Measurements from ENCODE around the gene UBE2O.

UBE2O gene

DNA sequence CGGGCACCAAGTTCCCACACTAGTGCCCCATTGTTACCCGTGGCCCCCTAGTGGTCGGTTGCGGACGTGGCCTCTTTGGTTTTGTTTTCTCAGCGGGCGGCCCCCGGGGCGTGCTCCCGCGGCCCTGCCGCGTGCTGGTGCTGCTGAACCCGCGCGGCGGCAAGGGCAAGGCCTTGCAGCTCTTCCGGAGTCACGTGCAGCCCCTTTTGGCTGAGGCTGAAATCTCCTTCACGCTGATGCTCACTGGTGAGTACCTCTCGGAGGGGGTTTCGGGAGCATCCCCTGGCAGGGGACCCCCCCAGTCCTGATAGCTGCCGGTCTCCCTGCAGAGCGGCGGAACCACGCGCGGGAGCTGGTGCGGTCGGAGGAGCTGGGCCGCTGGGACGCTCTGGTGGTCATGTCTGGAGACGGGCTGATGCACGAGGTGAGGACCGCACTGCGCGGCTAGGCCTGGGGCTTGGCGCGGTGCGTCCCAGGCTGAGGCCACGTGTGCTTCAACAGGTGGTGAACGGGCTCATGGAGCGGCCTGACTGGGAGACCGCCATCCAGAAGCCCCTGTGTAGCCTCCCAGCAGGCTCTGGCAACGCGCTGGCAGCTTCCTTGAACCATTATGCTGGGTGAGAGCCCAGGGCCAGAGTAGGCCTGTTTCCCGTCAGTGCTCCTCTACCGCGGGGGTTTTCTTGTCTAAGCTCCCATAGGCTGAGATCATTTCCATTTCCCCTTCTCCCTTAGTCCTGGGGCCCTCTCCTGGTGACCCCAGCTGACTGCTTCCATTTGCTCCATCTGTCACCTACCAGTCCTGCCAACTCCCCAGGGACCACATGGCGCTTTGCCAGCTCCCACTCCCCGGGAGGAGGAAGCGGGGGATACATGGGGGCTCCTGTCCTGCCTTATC, 66.8 kb downstream of the UBE2O start:
- no peak for DNase-seq

DNA sequence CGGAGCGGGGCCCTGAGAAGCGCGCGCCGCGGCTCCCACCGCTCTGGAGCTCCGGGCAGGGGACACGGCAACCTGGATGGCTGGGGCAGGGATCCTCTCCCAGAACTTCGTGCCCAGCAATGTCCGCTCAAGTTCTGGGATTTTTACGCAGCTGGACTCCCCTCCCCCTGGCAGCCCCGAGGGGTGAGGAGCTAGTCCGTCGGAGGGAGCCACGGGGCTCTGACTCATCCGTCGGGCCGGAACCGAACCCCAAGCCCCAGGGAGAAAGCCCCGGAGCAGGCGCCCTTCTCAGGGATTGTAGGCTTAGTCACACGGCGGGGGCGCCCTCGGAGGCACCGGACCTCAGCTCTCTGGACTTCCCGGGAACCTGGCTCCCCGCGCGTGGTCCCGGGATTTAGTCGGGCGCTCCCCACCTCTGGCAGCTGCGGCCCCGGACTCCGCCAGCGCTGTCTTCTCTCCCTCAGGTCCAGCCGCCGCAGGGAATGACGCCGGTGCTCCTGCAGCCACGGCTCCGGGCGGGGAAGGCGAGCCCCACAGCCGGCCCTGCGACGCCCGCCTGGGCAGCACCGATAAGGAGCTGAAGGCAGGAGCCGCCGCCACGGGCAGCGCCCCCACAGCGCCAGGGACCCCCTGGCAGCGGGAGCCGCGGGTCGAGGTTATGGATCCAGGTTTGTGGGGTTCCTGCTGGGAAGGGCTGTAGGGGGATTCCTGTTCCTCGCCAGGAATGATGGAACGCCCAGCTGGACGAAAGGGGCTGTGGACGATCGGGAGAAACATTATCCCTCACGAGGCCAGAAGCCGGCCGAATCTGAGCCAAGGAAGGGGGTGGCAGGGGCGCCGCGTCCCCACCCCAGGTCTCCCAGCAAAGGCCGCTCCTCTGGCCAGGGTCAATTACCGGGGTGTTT, 67.7 kb downstream of the UBE2O start:
- no peak for DNase-seq

DNA sequence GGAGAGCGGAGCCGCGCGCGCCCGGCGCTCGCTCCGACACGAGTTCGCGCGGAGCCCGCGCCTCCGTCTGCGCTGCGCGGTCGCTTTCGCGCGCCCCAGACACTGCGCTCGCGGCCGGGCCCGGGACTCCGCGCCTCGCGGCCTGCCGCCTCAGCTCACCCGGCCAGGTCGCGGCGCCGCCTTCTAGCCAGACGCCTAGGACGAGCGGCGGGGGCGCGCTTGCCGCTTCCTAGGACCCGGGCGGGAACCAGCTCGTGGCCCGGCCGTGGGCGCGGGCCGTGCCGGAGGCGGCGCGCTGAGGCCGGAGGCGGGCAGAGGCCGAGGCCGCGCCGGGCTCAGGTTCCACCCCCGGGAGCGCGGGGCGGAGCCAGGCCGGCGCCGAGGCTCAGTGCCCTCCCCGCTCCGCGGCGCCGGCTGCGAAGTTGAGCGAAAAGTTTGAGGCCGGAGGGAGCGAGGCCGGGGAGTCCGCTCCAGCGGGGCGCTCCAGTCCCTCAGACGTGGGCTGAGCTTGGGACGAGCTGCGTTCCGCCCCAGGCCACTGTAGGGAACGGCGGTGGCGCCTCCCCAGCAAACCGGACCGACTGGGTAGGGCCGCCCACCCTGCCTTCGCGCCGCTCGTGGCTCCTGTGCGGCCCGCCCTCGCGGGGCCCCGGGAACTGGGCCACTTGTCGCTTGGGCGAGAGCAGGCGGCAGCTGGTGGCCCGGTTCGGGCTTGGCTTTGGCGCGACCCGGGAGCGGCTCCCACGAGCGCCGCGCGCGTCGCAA, 68.5 kb downstream of the UBE2O start, which contains the start of gene SPHK1:
SPHK1 (plus strand) TSS at position 388 of the 765 bp plus-strand sequence. CDS start 1,036 bp downstream, outside the sequence.
- no peak for DNase-seq

DNA sequence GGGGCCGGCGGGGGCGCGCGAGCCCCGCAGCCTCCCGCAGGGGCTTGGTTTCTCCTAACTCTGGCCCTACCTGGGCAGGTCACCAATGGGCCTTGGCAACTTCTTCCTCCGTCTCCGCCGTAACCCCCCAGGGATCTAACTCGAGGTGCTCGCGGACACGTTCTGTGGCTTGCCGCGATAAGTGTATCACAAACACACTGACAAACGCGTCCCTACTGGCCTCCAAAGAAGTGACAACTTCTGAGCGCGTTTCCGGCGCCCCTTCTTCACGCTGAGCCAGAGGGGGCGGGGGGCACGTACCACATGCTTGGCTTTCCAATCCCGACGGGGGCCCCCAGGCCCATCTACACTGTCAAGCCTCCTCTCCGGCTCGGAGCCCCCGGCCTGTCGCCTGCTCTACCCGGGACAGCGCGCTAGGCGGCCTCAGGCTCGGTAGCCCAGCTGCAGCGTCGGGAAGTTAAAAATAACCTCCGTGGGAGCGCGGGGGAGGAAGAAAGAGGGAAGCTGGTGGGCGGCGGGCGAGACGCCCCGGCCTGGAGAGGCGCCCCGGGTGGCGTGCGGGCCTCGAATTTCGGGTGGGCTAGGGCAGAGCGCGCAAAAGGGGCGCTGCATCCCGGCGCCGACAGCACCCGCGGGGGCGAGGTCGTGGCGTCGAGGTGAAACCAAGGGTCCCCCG, 69.3 kb downstream of the UBE2O start:
- no peak for DNase-seq

DNA sequence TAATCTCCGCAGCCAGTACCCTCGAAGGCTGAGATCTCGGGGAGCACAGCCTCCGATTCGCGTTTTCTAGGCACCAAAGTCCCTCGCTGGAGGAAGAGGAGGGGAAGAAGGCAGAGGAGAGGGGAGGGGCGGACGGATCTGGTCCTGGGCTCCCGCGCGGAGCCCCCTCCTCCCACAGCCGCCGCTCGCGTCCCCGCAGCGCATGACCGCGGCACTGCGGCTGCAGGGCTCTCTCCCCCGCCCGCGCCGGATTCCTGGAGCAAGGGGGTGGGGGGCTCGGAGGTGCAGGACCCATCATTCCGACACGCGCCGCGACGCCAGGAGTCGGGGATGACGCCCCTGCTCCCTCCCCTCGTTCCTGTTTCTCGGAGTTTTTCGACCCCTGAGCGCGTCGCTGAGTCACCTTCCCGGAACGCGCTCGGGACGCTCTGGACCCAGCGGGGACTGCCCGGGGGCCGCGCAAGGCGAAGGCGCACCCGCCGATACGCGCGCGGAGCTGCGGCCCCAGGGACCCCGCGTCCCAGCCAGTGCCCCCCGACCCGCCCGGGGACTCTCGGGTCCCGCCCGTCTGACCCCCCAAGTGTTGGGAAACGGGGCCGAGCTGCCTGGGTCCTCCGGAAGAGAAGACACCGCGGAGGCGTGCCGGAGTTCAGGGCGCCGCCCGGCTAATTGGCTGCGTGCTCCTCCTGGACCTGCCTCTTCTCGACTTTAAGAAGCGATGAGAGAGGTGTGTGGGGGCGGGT, 70.0 kb downstream of the UBE2O start:
- DNase-seq: no peak

DNA sequence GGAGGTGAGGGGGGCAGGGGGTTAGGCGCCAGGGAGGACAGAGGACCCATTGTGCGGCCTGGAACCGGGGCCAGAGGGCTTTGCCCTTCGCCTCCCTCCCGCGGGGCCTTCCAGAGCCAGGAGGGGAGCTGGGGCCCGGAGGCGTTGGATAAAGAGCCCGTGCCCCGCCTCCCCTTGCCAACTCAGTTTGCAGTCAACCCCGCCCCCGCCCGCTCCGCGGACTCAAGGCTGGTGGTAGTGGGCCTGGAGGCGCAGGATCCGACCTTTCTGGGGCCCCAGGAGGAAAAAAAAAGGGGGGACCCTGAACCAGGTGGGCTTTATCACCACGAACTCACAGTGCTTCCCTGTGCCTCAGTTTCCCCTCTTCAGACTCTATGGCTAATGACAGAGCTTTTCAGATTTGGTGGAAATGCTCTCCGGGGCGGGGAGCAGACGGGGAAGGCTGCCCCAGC, 70.6 kb downstream of the UBE2O start:
- DNase-seq: no peak

DNA sequence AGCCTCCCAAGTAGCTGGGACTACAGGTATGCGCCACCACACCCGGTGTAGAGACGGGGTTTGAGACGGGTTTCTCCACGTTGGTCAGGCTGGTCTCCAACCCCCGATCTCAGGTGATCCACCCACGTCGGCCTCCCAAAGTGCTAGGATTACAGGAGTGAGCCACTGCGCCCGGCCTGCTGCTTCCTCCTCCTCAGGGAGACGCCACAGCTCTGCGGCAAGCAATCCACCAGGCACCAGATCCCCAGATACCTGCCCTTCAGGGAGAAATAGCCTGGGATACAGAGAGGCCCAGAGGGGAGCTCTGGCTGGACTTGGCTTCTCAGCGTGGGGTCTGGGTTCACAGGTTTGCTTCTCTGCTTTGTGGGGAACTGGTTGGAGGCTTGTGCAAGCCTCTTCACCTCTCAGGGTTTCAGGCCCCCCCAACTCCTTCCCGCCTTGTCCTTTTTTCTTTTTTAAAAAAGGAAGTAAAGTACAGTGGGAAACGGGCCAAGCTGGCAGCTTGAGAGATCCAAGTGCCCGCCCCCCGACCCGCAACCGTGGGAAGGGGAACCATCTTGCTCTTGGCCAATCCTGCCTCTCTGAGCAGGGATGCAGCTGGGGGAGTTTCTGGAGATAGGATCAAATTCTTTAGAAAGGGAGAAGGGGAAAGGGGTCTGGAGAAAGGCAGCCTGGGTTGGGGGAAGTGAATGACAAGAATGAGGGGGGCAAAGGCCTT, 71.2 kb downstream of the UBE2O start:
- no peak for DNase-seq

DNA sequence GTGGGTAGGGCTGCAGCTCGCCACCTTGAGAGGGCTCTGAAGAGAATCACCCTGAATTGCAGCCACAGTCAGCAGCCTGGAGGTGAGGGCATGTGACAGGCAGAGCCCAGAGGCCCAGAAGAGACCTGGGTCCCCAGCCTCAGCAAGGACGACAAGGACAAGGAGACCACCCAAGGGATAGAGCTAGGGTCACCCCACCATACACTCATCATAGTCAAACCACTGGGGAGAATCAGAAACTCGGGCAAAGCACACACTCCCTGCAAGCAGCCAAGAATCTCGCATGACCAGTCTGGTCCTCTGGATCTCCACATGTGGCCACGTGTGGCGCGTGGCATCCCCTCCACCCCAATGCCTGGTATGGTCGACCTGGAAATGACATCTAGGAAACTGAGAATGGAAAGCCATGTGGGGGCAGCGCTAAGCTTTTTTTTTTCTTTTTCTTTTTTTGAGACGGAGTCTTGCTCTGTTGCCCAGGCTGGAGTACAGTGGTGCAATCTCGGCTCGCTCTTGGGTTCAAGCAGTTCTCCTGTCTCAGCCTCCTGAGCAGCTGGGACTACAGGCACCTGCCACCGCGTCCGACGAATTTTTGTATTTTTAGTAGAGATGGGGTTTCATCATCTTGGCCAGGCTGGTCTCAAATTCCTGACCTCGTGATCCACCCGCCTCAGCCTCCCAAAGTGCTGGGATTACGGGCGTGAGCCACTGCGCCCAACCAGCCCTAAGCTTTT, 73.1 kb downstream of the UBE2O start:
- no peak for DNase-seq

DNA sequence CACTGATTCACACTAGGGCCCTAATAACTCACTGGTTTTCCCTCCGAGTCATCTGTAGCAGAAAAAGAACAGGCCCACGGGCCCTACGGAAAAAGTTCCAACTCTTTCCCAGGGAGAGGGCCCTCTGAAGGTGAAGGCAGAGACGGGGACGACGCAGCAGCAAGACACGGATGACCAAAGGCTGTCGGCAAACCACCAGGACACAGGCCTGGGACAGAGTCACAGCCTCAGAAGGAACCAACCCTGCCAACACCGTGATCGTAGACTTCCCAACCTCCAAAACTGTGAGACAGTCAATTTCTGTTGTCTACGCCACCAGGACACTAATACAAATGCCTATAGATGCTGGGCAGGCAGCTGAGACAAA, 73.7 kb downstream of the UBE2O start:
- no peak for DNase-seq

DNA sequence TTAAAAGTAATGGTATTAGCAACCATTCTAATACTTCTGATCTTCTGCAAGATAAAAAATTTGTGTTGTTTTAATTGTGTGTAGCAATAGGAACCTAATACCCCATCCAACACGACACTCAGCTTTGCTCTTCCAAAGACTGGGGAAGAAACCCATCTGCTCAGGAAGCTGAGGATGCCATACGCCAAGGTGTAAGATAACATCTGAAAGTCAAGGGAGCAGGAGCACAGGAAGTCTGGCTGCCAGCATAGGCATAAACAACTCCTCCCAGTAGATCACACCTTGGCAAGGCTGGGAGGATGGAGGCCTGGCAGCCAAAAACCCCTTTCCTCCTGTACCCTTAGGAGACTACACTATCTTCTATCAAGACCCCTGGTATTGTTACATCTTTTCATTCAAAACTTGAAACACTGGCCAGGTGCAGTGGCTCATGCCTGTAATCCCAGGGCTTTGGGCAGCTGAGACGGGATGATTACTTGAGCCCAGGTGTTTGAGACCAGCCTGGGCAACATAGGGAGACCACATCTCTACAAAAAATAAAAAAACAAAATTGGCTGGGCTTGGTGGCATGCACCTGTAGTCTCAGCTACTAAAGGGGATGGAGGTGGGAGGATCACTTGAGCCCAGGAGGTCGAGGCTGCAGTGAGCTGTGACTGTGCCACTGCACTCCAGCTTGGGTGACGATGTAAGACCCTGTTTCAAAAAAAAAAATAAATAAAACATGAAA, 74.2 kb downstream of the UBE2O start:
- DNase-seq: no peak

DNA sequence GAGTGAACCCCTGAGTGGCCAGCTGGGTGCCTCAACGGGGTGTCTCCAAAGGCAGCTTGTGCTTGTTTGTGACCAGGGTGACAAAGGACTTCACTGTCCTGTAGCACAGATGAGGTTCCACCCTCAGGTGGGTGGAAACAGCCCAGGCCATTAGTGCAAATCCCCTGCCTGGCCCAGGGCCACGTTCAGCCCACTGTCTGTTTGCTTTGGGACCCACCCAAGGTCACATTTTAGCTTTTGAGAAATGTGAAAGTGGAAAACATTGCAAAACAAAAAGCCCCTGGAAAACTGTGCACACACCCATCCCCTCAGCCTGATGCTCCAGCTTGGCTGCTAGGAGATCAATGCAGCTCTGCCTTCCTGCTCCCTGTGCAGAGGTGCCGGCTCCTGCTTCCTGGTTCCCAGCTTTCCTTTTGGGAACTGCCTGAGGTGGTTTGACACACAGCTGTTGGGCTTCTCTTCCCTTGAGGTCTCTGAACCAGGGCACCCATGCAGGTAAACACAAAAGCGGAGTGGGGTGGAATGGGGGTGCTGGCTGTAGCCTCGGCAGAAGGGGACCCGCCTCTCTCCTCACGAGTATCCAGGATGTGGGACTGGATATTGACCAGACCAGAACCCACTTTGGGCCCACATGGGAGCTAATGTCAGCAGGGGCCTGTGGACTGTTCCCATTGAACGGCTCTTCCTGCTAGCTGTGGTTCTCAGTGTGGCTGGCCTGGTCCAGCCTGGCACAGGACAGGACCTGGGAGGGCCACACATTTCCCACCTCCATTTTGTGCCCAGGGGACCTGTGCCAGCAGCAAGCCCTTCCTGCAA, 76.4 kb downstream of the UBE2O start:
- no peak for DNase-seq

DNA sequence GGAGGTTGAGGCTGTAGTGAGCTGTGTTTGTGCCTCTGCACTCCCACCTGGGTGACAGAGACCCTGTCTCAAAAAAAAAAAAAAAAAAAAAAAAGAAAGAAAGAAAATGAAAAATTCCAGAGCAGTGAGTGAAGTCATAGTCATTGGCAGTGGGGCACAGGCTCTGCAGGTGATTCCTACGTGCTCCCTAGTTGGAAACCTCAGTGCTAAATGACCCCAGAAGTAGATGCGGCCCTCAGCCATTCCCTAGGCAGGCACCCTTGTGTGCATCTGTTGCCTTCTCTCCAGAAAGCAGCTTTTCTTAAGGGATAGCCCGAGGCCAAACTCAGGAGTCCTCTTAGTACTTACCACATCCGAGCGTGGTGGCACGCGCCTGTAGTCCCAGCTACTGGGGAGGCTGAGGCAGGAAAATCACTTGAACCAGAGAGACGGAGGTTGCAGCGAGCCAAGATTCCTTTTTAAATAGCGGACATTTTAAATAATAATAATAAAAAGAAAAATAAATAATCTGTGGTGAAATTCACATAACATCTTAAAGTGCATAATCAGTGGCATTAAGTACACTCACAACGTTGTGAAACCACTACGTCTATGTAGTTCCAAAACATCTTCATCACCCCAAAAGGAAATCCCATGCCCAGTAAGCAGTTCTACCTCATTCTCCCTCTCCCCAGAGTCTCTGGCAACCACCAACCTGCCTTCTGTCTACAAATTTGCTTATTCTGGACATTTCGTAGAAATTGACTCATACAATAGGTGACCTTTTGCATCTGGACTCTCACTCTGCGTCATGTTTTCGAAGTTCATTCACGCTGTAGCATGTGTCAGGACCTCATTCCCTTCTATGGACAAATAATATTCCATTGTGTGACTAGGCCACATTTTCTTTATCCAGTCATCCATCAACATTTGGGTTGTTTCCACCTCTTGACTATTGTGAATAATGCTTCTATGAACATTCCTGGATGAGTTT, 81.0 kb downstream of the UBE2O start:
- no peak for DNase-seq

DNA sequence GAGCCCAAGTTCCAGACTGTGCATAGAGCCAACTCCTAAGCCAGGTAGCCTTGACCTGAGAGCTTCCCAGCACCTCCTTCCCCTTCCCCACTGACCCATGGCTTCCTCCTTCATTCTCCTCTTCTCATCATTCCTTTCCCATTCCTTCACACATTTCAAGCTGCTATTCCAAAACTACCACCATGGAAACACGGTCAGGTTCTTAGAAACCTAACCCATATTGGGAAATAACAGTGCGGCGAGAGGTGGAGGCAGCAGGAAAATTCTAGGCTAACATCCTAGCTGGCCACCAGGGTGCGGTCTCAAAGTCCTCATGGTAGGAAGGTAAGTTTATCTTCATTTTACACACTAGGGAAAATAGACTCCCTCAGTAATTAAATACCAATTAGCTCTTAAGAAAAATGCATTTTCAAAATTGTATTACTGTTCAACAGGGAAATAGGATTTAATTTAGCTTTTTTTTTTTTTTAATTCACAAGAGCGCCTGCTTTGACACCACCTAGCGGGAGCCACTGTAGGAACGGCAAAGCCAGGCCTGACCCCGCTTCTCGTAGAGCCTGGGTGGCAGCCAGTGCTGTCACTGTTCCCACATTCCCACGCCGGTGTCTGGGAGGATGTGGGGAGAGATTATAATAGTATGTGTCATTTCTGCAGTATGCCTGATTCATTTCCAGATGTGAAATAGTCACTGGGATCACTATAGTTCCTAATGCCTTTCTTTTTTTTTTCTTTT, 82.5 kb downstream of the UBE2O start:
- DNase-seq: no peak

DNA sequence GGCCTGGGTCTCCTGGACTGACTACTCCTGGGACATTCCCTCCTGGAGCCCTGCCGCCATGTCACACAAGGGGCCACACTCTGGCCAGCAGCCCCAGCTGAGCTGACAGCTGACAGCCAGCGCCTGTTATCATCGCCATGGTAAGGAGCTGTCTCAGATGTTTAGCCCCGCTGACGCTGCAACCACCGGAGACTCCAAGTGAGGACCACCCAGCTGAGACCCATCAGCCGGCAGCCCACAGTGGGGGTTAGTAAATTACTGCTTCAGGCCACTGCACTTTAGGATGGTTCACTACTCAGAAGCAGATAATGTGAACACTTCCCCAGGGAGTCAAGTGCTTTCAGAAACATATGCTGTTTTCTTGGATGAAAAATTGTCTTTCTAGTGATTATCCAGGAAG, 83.1 kb downstream of the UBE2O start:
- DNase-seq: no peak

DNA sequence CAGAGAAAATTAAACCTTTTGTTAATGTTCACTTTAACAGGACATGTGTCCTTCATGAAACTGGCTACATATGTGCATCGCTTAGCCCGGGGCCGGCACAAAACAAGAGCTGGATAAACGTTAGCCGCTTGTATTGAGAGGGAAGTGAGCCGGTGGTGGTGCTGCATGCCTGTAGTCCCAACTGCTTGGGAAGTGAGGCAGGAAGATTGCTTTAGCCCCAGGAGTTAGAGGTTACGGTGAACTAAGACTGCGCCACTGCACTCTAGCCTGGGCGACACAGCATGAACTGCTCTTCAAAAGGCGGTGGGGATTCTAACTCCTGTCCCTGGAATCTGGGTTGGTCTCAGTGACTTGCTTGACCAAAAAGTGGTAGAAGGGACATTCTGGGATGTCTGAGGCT, 83.6 kb downstream of the UBE2O start:
- DNase-seq: no peak

DNA sequence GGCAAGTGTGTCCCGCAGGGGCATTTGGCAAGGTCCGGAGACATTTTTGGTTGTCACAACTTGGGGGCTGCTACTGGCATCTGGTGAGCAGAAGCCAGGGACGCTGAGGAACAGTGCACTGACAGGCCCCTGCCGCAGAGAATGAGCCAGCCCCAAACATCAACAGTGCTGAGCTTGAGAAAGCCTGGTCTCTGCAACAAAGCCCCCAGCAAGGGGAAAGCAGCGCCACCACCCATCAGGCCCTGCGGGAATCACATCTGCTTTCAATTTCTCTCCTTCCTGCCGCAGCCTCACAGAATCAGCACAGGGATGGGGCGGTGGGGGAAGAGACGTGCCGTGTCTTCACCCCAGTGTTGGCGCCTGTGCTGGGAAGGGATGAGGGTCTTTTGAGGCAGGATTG, 84.4 kb downstream of the UBE2O start:
- DNase-seq: no peak

DNA sequence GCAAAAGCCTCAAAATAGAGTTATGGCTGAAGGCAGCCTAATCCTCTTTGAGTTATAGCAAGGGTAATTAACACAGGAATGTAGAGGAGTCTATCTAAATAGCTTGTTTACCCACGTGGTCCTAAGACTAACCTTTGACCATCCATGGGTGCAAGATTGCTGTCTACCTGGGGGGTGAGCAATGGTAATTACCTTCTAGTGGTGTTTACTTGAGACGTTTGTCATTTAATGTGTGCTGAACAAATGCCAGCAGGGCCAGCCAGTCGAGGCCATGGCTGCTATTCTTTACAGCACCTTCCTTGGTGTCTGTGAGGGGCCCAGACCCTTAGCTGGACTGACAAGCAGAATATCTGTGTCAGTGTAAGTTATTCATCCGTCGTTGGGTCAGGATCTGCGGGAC, 85.3 kb downstream of the UBE2O start:
- no peak for DNase-seq

Data from NCI-H1417 treated with DMSO at 0.1 percent for 48 hours (cell line).